Fibroblast of skin of right quadriceps (primary cell): ENCODE data around the gene TEX22.

ENCODE experiments used
- DNase-seq: peaks from one replicate; pipeline ENCODE4 v3.0.0-alpha.2; 2013

Gene TEX22

DNA sequence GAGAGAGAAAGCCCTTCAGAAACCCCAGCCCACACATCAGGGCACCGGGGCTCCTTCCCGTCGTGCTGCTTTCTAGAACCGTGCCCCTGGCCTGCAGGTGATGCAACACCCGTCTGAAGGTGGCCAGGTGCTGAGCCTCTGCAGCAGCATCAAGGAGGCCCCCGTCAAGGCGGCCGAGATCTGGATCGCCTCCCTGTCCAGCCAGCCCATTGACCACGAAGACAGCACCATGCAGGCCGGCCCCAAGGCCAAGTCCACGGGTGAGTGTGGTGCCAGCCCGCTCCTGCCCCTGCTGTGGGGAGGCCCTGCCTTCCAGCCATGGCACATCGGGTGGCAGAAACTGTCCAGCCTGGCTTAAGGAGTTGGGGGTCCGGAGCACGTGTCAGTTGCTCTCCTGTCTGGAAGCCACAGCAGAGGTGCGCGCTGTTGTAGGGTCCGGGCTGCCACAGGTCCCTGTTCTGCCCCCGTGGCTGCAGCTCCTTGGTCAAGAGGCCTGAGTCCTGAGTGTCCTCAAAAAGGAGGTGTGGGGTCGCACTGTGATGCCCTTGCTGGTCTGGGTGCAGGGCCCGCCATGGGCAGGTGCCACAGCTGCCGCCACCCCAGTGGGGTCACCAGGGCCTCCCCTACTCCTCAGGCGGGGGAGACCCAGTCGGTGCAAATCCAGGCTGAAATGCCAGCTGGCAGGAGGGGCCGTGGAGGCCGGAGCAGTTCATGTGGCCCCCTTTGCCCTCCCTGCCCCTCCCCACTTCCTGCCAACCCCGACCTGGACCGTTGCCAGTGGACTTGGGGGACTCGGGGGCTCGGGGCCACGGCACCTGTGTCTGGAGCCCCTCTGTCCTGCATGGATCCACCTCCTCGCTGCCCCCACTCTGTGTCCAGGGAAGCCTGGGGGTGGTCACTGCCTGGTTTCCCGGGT, 31.0 kb upstream of the TEX22 start:
- DNase-seq, result no peak

DNA sequence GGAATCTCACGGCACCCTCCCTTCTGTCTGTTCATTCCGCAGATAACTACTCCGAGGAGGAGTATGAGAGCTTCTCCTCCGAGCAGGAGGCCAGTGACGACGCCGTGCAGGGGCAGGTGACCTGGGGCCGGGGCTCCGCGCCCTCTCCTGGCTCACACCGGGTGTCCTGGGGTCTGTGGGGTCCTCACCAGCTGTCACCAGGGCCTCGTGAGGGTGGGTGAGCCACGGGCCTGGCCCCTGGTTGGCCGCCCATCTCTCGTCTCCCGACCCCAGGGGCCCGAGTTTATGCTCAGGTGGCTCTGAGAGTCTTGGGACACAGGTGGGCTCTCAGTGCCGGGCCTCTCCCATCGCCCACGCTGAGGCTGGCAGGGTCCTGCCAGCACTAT, 30.3 kb upstream of the TEX22 start:
- DNase-seq, result no peak

DNA sequence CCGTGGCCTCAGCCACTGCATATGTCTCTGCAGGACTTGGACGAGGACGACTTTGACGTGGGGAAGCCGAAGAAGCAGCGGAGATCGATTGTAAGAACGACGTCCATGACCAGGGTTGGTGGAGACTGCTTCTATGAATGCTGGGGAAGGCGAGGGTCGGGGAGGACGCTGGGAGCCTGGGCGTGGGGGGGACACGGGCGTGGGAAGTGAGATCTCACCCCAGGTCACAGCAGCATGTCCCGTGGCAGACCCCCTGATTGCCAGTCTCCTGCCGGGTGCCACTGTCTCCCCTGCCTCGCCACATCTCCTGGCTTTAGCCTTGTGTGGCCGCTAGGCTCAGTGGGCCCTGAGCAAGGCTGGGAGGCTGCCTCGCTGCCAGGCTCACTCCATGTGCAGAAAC, 29.9 kb upstream of the TEX22 start:
- DNase-seq, result no peak

DNA sequence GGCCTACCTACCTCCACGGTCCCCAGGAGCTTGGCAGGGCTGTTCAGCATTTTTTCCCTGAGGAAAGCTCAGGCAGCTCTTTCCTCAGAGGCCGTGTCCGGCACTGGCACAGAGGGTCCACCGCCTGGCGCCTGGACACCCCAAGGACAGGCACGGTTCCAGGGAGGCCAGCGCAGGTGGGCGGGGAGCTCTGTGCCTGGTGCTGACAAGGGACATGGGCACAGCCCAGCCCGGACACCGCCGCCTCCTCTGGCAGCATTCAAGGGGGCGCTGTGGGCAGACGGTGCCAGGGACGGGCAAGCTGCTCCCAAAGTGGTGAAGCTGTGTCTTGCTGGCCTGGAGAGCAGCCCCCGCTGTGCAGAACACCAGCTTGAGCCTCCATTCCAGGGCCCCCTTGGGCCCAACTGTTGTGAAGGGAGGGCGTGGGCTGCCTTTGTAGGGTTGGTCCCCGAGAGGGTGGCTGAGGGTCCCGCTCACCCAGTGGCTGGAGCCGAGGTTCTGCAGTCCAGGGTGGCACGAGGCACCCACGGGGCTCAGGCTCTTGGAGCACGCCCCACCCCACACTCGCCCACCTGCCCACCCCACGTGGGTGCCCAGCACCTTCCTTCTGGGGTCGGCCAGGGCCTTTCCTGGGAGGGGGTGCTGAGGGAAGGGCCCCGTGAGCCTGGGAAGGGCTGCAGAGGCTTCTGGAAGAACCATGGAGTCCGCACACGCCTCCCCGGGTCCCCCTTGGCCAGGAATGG, 29.3 kb upstream of the TEX22 start:
- no peak for DNase-seq

DNA sequence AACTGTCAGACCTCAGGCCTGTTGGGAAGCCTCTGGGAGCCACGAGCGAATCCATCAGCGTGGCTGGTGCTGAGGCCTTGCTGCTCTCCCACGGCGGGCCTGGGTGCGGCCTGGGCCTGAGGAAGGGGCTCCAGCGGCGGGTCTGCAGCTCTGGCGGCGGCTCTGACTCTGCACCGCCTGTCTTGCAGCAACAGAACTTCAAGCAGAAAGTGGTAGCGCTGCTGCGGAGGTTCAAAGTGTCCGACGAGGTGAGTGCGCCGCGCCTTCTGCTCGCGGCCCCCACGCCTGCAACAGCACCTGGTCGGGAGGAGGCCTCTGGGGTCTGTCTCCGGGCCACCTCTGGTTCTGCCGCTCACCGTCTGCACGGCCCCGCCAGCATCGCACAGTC, 28.7 kb upstream of the TEX22 start:
- no peak for DNase-seq

DNA sequence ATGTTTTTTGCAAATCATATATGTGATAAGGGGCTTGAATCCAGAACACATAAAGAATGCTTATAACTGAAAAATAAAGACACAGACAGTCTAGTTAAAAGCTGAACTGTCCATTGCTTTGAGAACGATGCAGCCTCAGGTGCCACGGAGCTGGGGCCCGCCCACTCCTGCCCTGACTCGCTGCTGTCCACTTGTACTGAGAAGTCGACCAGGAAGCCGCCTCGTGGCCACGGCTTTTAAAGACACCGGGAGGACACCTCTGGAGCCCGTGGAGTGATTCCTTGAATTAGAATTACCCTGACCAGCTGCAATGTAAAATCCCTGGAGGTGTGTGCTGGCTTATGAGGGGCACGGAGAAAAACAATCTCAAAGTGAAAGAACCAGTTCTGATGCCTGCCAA, 23.9 kb upstream of the TEX22 start:
- no peak for DNase-seq

DNA sequence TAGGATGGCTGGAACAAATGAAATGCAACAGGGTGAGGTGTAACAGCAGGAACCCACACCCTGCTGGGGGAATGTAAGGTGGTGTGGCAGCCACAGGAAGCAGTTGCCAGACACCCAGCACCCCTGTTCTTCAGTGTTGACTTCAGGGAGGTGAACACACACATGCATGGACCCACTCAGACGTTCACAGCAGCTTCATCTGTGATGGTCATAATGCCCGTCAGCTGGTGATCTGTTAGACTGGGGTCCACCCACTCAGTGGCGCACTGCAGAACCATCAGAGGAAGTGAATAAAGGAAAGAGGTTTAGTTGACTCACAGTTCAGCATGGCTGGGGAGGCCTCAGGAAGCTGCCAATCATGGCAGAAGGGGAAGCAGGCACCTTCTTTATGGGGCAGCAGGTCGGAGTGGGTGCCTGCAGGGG, 22.7 kb upstream of the TEX22 start:
- no peak for DNase-seq

DNA sequence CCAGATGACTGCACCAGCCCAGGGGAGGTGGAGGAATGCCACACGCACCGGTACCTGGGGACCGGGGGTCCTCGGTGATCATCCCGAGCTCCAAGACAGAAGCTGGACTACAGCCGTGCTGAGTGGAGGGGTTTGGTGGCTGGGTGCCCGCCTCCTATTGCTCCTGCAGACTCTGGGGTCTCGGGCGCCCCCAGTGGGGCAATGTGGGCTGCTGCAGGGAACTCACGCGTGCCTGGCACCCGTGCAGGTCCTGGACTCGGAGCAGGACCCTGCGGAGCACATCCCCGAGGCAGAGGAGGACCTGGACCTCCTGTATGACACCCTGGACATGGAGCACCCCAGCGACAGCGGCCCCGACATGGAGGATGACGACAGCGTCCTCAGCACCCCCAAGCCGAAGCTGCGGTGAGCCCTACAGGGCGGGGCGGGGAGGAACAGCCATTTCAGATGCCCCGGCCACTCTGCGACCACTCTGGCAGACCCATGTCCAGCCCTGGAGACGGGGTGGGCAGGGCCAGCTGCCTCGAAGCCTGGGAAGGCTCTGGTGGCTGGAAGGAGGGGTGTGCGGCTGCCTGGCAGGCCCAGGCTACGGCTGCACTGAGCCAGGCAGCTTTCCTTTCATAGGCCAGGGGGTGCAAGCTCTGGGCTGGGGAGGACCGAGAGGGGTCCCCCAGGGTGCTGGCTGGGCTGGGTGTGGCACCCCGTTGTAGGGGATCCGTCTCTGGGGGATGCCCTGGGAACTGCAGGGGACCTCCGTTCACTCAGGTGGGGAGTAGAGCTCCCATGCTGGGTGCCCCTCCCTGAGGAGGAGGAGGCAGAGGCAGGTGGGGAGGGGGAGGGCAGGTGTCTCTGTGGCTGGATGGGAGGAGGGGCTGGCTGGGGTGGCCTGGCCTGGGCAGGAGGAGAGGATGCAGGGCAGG, 21.6 kb upstream of the TEX22 start:
- no peak for DNase-seq

DNA sequence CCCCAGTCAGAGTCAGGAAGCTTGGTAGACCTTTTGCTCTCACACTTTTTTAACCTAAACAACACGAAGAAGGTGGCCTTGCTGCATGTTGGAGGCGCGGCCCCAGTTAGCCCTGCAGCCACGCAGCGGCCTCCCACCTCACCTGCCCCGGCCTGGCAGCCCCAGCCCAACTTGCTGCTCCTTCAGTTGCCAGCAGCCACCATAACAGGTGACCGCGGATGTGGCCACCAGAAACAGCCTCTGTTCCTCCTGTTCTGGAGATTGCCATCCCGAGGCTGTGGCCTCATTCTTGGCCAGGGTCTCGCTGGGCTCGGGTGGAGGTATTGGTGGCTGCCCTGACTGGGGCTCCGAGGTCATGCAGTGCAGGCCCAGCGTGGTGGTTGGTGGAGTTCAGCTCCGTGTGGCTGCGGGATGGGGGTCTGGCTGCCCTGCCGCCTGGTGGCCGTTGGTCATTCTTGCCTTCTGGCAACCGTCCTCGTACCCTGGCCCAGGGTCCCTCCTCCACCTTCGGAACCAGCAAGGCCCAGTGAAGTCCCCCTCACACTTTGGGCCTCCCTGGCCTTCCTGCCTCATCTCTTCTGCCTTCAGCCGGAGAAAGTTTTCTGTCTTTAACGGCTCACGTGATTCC, 20.7 kb upstream of the TEX22 start:
- DNase-seq, result no peak

DNA sequence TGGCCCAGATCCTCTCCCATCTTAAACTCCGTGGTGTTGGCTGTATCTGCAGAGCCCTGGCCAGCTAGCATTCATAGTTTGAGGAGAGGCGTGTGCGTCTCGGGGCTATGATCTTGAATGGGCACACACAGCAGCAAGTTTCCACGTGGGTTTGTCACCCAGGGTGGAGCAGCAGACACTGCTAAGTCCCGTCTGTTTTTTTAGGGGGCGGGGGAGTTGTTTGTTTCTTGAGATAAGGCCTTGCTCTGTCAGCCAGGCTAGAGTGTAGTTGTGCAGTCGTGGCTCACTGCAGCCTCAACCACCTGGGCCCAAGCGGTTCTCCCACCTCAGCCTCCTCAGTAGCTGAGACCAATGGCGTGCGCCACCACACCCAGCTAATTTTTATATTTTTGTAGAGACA, 20.1 kb upstream of the TEX22 start:
- DNase-seq, result no peak

DNA sequence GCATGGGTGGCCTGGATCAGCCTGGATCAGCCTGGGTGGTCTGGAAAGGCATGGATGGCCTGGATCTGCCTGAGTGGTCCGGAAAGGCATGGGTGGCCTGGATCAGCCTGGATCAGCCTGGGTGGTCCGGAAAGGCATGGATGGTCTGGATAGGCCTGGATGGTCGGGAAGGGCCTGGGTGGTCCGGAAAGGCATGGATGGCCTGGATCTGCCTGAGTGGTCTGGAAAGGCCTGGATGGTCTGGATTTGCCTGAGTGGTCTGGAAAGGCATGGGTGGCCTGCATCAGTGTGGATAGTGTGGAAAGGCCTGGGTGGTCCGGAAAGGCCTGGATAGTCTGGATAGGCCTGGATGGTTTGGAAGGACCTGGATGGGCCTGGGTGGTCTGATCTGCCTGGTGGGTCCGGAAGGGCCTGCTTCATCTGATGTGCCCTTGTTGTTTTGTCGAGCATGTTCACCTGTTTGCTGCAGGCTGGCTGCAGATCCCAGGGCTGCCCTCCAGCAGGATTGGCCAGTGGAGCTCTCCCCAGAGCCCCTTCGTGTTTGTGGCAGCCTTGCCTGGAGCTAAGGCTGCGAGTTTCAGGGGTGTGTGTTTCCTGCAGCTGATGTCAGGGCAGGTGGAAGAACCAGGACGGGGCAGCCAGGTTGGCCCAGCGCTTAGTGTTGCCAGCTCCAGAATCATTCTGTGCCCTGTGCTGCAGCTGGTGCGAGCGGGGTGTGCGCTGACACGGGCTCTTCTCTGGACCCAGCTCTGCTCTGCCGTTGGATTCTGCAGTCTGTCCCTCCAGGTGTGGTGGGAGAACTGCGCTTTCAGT, 19.3 kb upstream of the TEX22 start:
- DNase-seq, result no peak

DNA sequence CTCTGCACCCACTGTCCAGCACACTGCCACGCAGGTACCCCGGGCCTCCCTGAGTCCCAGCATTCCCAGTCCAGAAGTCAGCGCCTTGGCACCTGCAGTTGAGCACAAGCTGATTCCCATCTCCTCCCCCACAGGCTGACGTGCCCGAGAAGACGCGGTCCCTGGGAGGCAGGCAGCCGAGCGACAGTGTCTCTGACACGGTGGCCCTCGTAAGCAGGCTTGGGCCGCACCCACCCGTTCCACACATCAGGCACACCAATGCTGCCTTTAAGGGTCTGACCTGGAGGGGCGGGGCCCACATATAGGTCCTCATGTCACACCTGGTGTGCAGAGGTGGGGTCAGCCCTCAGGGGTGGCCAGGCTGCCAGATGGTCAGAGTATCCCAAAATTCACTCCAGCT, 18.4 kb upstream of the TEX22 start:
- DNase-seq, result no peak

DNA sequence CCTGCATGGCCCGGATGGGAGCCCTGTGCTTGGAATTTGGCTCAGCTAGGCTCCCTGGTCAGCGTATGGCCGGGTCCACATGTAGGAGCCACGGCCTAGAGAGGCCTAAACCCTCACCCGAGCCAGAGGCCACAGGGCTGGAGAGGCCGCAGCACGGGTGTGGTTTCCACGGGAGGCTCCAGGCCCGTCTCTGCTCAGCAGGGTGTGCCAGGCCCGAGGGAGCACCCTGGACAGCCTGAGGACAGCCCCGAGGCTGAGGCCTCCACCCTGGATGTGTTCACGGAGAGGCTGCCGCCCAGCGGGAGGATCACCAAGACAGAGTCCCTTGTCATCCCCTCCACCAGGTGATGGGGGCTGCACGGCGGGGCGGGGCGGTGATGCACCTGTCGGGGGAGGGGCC, 17.6 kb upstream of the TEX22 start:
- no peak for DNase-seq

DNA sequence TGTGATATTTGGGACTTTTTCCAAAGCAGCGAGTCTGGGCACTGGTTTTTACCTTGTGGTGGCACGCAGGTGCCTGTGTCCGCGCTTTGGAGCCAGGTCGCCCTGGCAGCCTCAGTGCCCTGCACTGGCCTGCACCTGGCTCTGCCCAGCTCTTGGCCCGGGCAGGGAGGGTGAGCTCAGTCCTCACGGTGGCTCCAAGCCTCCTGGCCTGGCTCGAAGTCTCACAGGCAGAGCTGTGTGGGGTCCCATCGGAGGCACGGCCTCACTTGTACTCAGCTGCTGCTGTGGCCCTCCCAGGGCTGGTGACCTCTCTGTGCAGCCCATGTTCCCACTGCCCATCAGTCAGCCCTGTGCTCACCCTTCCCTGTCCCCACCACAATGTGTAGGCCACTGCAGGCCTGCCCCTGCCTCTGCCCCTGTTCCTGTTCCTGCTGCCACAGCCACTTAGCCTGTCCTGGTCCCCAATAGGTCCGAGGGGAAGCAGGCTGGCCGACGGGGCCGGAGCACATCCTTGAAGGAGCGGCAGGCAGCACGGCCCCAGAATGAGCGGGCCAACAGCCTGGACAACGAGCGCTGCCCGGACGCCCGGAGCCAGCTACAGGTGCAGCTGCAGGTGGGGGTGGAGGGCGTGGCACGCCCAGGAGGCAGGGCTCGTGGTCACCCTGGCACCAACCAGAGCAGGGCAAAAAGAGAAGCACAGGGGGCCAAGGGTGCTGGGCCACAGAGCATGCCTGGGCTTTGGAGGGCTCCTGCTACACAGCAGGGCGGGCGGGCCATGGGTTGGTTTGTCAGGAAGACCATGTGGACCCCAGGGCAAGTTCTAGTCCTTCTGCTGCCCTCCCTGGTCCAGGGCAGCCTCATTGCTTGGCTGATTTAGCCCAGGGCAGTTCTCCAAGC, 16.6 kb upstream of the TEX22 start:
- no peak for DNase-seq

DNA sequence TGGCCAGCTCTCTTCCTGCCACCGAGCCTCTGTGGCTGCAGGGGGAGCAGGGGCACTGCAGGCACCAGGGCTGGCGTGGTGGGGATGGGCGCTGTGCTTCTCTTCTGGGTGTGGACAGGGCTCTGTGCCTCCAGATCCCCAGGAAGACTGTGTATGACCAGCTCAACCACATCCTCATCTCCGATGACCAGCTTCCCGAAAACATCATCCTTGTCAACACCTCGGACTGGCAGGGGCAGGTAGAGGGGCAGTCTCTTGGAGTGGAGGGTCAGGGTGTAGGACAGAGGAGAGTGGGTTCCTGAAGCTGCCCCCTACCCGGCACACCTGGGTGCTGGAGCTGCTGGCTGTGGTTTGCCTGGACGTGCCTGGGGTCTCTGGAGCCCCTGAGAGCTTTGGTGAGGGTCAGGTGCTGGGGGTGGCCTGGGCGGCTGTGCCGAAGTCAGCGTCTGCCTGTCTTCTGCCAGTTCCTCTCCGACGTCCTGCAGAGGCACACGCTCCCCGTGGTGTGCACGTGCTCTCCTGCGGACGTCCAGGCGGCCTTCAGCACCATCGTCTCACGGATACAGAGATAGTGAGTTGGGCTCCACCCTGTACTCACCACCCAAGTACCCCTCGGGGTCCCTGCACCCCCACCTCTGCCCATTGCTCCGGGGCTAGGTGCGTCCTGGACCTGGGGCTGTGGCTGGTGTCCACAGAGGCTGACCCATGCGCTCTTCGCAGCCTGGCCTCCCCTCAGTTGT, 15.8 kb upstream of the TEX22 start:
- no peak for DNase-seq

DNA sequence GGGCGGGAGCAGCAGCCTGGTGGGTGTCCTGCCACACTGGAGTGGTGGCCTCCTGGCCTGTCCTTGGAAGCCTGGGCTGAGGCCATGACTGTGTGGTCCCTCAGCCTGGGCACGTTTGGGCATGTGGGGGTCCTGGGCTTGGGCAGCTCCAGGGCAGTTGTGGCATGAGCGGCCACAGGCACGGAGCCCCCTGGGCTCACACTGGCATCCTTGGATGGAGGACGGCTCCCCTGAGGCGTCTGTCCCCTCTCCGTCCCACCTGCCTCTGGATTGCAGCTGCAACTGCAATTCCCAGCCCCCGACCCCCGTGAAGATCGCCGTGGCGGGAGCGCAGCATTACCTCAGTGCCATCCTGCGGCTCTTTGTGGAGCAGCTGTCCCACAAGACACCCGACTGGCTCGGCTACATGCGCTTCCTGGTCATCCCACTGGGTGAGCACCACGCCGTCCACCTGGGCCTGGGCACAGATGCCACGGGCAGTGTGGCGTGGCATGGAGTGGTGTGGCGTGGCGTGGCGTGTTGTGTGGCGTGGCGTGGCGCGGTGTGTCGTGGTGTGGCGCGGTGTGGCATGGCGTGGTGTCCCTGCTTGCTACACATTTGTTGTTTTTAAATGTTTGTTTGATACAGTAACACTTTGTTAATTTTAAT, 15.1 kb upstream of the TEX22 start:
- DNase-seq, result no peak

DNA sequence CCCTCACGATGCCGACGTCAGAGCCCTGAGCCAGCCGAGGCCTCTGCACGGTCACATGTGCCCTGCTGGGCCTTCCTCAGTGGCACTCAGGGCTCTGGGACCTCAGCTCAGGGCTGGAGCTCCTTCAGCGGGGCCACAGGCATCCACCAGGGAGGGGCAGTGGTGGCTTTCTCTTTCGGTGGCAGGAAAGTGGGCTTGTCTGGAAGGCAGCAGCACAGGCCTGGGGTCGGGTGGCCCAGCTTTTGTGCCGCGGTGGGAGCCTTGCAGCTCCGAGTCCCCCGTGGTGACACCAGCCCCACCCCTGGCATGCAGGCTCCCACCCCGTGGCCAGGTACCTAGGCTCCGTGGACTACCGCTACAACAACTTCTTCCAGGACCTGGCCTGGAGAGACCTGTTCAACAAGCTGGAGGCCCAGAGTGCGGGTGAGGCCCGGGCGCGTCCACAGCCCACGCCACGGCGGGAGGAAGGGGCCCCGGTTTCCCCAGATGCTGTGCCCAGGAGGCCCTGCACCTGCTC, 14.2 kb upstream of the TEX22 start:
- DNase-seq, result no peak

DNA sequence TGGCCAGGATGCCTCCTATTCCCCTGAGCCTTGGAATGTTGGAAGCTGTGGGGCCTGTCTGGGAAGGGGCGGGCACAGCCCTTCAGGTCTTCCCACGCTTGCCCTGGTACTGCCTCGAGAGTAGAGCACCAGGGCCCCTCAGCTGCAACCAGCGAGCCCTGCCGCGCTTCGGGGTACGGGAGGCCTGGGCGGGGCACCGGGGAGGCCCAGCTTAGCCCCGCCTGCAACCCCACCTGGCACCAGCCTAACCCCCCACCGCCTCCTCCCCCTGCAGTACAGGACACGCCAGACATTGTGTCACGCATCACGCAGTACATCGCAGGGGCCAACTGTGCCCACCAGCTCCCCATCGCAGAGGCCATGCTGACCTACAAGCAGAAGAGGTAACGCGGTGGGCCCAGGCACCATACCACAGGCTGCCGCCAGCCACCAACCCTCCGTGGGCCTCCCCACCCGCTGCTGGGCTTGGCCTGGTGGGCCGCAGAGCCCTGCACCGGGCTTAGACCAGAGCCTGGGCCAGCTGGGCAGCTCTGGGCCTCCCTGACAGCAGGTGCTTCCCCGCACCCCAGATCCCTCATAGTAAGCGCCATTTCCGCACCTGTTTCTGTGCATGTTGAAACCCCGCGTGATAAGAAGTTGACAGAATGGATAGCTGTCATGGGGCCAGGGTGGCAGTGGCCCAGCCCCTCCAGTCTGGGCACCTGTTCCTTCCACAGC, 13.6 kb upstream of the TEX22 start:
- DNase-seq, result no peak

DNA sequence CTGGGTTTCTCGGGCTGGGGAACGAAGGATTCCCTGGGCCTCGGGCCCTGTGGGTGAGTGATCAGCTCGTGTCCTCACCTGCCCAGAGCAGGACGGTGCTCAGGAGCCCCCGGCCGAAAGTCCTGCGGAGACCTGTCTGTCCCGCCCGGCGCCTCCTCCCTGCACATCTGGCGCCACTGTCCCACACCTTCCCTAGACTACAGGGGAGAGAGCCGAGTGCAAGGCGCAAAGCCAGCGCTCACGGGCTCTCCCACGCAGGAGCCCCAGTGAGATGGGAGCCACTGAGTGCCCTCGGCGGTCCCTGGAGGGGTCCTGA, 13.1 kb upstream of the TEX22 start:
- DNase-seq, result no peak
